Activated T-cell treated with anti-CD3 and anti-CD28 coated beads, Interleukin-2, amount 50 U/mL, for 72 hours (primary cell): ENCODE measurements around the gene SRP19. TPM values are rescaled to one million over a fixed set of nuclear protein-coding genes. Genes with fewer than 3 reads are reported as not detected.
A peak's percentile ranks its signal among the peaks of the same experiment; 100 is the strongest.

ENCODE experiments used
- ATAC-seq, 2 donors: fragments of 150-1000 bp; cut with Tn5 transposase; replicated peaks in 1 of 2; 2 replicates each; pipeline ENCODE4 v1.10.0; 2021; ENCODE audit warnings: moderate library complexity in 2 of 2, mild to moderate bottlenecking in 1 of 2
- DNase-seq, 2 donors: peaks; one replicate each; pipeline ENCODE4 v3.0.0; 2021 to 2022; ENCODE audit warnings: mixed read lengths in 1 of 2
- H3K27ac Mint-ChIP-seq: one replicate; pipeline ENCODE4 v1.8.0; 2022; ENCODE audit warnings: mild to moderate bottlenecking, moderate library complexity, mixed read lengths
- H3K27me3 Mint-ChIP-seq: one replicate; pipeline ENCODE4 v1.8.0; 2022; ENCODE audit warnings: low read depth, mixed read lengths
- H3K36me3 Mint-ChIP-seq, 2 donors: one replicate each; pipeline ENCODE4 v1.8.0; 2022; ENCODE audit warnings: mixed read lengths in 2 of 2, mild to moderate bottlenecking in 1 of 2; ENCODE audit not compliant: insufficient read depth in 2 of 2
- H3K4me1 Mint-ChIP-seq: one replicate; pipeline ENCODE4 v1.8.0; 2022; ENCODE audit warnings: low read depth, mixed read lengths
- H3K4me3 Mint-ChIP-seq, 2 donors: one replicate each; pipeline ENCODE4 v1.8.0; 2022; ENCODE audit warnings: mild to moderate bottlenecking in 2 of 2, mixed read lengths in 2 of 2, moderate library complexity in 2 of 2
- H3K9me3 Mint-ChIP-seq, 2 donors: one replicate each; pipeline ENCODE4 v1.8.0; 2022; ENCODE audit warnings: mixed read lengths in 2 of 2
- total RNA-seq, 2 donors: library from RNA; stranded (reverse); gene quantifications; one replicate each; pipeline ENCODE4 v1.2.3, GENCODE V29; 2022

The SRP19 gene
- total RNA-seq, 2 donors from 2014 or later = 41.4 to 47.6 TPM

DNA sequence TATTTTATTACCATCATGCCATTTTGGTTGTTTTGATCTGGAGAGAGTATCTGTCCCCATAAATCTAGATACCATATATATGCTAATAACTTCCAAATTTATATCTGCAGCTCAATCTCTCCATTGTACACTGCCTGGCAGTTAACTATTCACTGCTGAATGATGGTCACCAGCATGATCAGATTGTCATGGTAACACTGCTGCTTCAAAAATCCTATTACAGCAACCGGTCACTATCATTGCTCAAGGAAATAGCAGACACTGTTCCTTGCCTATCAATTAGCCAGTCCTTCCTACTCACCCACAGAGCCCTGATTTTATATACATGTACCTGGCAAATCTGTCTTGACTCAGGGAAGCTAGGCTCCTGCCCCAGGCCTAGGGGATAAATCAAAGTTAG, 49.4 kb downstream of the SRP19 start:
- no peak for DNase-seq
- no peak overlapping the region for H3K4me3 Mint-ChIP-seq
- peaks cover 40% of the 10 kb centered on the region for H3K4me1 Mint-ChIP-seq

GRCh38 chr5:112914584-112914983, 53.5 kb downstream of the SRP19 start:
- H3K36me3 Mint-ChIP-seq = peaks cover 12 to 45% of the 10 kb centered on the region in 2 donors
- peak; percentile 30 to 53 for ATAC-seq
- H3K27ac Mint-ChIP-seq = peak overlapping the region; percentile 67

More for the DNA sequence above, 49.4 kb downstream of the SRP19 start:
- Mint-ChIP-seq H3K27ac (no peak overlapping the region), H3K36me3 (peaks cover 7 to 42% of the 10 kb centered on the region in 2 donors), H3K9me3 (no peaks in the 10 kb centered on the region), H3K27me3 (no peaks in the 10 kb centered on the region)
- ATAC-seq = no peak

DNA sequence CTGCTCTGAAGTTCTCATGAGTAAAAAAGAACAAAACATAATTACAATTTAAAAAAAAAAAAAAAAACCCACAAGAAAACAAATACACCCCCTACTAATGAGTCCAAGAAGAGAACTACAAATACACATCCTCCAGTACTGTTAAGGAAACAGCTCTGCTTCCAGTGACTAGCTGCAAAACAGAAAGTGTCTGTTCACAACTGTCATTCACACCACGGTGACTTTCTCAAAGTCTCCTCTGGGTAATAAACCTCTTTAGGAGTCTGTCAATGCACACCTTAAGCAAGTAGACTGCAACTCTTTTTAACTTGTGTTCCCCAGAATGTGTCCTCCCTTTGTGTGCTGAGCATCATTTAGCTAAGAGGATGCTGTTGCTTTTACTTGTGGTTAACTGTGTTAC, 54.7 kb downstream of the SRP19 start:
- Mint-ChIP-seq H3K4me3 (peak overlapping the region; percentile 6 to 45), H3K27me3 (no peaks in the 10 kb centered on the region), H3K4me1 (peaks cover 85% of the 10 kb centered on the region), H3K27ac (peak overlapping the region; percentile 4), H3K9me3 (no peaks in the 10 kb centered on the region), H3K36me3 (peaks cover 8 to 41% of the 10 kb centered on the region in 2 donors)
- ATAC-seq (peak in 1 of 2 donors; percentile 45), DNase-seq (no peak)

More at GRCh38 chr5:112914584-112914983, 53.5 kb downstream of the SRP19 start:
- no peaks in the 10 kb centered on the region for H3K27me3 Mint-ChIP-seq
- no peaks in the 10 kb centered on the region for H3K9me3 Mint-ChIP-seq
- no peak overlapping the region for H3K4me3 Mint-ChIP-seq
- peaks cover 76% of the 10 kb centered on the region for H3K4me1 Mint-ChIP-seq
- DNase-seq = no peak

- peaks cover 84% of the 10 kb centered on the region for H3K4me1 Mint-ChIP-seq
- DNase-seq (no peak), ATAC-seq (no peak)
These were observed 56.4 kb downstream of the SRP19 start for GRCh38 chr5:112917453-112917995.

DNA sequence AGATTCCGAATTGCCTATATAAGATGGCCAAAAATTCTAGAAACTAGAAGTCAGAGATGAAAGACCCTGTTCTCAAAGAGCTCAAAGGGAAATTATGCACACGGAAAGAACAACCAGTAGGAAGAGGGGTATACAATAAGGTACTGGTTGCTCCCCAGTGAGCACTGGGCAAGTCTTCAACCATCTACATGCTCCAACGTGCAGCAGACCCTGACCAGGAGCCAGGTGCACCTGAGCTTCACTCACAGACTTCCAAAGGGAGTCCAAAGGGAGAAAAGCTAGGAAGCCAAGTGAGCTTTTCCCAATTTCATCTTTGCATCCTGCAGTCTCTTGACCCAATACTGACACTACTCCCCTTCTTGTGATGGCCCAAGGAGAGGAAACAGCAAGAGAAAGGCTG, 57.0 kb downstream of the SRP19 start:
- H3K4me1 Mint-ChIP-seq = peaks cover 84% of the 10 kb centered on the region
- H3K36me3 Mint-ChIP-seq = peaks cover 10 to 30% of the 10 kb centered on the region in 2 donors
- ATAC-seq (no peak), DNase-seq (no peak)
- no peak overlapping the region for H3K27ac Mint-ChIP-seq
- H3K4me3 Mint-ChIP-seq = peak overlapping the region in 1 of 2 donors; percentile 30
- no peaks in the 10 kb centered on the region for H3K9me3 Mint-ChIP-seq
- H3K27me3 Mint-ChIP-seq = no peaks in the 10 kb centered on the region

More at GRCh38 chr5:112917453-112917995, 56.4 kb downstream of the SRP19 start:
- Mint-ChIP-seq H3K9me3 (no peaks in the 10 kb centered on the region), H3K27ac (no peak overlapping the region), H3K36me3 (peaks cover 11 to 37% of the 10 kb centered on the region in 2 donors), H3K4me3 (no peak overlapping the region), H3K27me3 (no peaks in the 10 kb centered on the region)

DNA sequence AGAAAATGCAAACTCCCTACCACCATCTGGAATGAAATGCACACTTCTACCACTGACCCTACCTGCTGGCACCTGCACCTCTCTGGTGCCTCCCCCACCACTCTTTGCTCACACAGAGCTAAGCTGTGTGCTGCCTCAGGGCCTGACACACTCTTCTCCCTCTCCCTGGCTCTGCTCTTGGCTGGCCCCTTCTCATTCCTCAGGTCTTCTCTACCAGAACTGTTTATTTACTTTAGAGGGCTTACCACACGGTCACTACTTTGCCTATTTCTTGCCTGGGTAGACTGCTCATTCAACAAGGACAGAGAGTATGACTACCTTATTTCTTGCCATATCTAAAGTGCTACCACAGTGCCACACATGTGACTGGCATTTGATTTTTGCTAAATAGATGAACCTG, 57.6 kb downstream of the SRP19 start:
- Mint-ChIP-seq H3K27ac (no peak overlapping the region), H3K9me3 (no peaks in the 10 kb centered on the region), H3K36me3 (peaks cover 9 to 27% of the 10 kb centered on the region in 2 donors)

More for the DNA sequence above, 57.6 kb downstream of the SRP19 start:
- Mint-ChIP-seq H3K27me3 (no peaks in the 10 kb centered on the region), H3K4me1 (peaks cover 86% of the 10 kb centered on the region), H3K4me3 (peak overlapping the region in 1 of 2 donors; percentile 30)
- DNase-seq (no peak), ATAC-seq (no peak)

Other genes starting within 250 kb of the SRP19 start
- gene APC, start 123.4 kb upstream of the SRP19 start, total RNA-seq = 10 to 100 TPM; 22.0 to 22.7 TPM
- gene REEP5, start 60.9 kb downstream of the SRP19 start, total RNA-seq = 10 to 100 TPM; 51.0 to 63.8 TPM
- gene DCP2, start 115.5 kb downstream of the SRP19 start, total RNA-seq = 100 to 1,000 TPM; 113 to 138 TPM